IMR-90 (cell line): ENCODE data around the gene CCL2.

Experiments
- FOS ChIP-seq: fragments of 150-350 bp; IDR thresholded peaks from 2 replicates; pipeline ENCODE4 v1.6.1; 2016; ENCODE audit warnings: low read depth, low read length
- MXI1 ChIP-seq: IDR thresholded peaks from 2 replicates; pipeline ENCODE4 v1.6.1; 2012; ENCODE audit warnings: low read depth, mild to moderate bottlenecking, low read length, moderate library complexity, borderline replicate concordance
- POLR2A ChIP-seq: IDR thresholded peaks from 2 replicates; pipeline ENCODE4 v1.6.1; 2012; ENCODE audit warnings: mild to moderate bottlenecking, low read depth, low read length
- RAD21 ChIP-seq: IDR thresholded peaks from 2 replicates; pipeline ENCODE4 v1.6.1; 2012; ENCODE audit warnings: low read length, improper control_type of control experiment
- TF ChIP-seq, protein P1 (sequence below): conservative IDR thresholded peaks from 2 replicates; pipeline ENCODE4 v1.5.1; 2012; ENCODE audit warnings: mild to moderate bottlenecking, low read depth, low read length, improper control_type of control experiment

DNA sequence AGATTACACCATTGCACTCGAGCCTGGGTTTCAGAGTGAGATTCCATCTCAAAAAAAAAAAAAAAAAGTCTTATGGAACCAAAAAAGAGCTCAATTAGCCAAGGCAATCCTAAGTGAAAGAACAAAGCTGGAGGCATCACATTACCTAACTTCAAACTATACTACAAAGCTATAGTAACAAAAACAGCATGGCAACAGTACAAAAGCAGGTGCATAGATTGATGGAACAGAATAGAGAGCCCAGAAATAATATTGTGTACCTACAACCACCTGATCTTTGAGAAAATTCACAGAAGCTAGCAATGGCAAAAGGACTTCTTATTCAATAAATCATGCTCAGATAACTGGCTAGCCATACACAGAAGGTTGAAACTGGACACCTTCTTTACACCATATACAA, 24.7 kb upstream of the CCL2 start:
- TF ChIP-seq, protein P1, sequence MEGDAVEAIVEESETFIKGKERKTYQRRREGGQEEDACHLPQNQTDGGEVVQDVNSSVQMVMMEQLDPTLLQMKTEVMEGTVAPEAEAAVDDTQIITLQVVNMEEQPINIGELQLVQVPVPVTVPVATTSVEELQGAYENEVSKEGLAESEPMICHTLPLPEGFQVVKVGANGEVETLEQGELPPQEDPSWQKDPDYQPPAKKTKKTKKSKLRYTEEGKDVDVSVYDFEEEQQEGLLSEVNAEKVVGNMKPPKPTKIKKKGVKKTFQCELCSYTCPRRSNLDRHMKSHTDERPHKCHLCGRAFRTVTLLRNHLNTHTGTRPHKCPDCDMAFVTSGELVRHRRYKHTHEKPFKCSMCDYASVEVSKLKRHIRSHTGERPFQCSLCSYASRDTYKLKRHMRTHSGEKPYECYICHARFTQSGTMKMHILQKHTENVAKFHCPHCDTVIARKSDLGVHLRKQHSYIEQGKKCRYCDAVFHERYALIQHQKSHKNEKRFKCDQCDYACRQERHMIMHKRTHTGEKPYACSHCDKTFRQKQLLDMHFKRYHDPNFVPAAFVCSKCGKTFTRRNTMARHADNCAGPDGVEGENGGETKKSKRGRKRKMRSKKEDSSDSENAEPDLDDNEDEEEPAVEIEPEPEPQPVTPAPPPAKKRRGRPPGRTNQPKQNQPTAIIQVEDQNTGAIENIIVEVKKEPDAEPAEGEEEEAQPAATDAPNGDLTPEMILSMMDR = no peak
- no peak for TF ChIP-seq POLR2A
- no peak for TF ChIP-seq MXI1
- no peak for TF ChIP-seq FOS
- TF ChIP-seq RAD21 = no peak
